HL-60 (cell line): ENCODE measurements around the gene MATN3.

Experiments
- DNase-seq, 2 experiments: peaks; one replicate each; pipeline ENCODE4 v3.0.0-alpha.2; 2010 to 2020; ENCODE audit warnings: low read depth in 1 of 2, low spot score in 1 of 2
- H3K27ac ChIP-seq: fragments of 250-450 bp; sonication (Bioruptor Pico); replicated peaks from 2 replicates; pipeline ENCODE4 v1.5.1; 2020; ENCODE audit warnings: mild to moderate bottlenecking, moderate library complexity
- H3K27me3 ChIP-seq: fragments of 250-450 bp; sonication (Bioruptor Pico); 2 replicates; pipeline ENCODE4 v1.5.1; 2021; ENCODE audit warnings: mild to moderate bottlenecking, moderate library complexity; ENCODE audit not compliant: insufficient read depth, poor library complexity, severe bottlenecking
- H3K4me3 ChIP-seq: replicated peaks from 2 replicates; pipeline ENCODE4 v1.5.1; 2011; ENCODE audit warnings: mild to moderate bottlenecking, control low read depth, low read length; ENCODE audit not compliant: insufficient read depth
- CTCF ChIP-seq: IDR thresholded peaks from one replicate; pipeline ENCODE4 v1.5.1; 2011; ENCODE audit warnings: low read length, control low read depth, inconsistent platforms; ENCODE audit not compliant: insufficient read depth
- GABPA ChIP-seq: IDR thresholded peaks from 2 replicates; pipeline ENCODE4 v1.6.1; 2012; ENCODE audit warnings: low read depth
- POLR2AphosphoS5 ChIP-seq: IDR thresholded peaks from 2 replicates; pipeline ENCODE4 v1.6.1; 2012; ENCODE audit warnings: low read depth
- SPI1 ChIP-seq: IDR thresholded peaks from 2 replicates; pipeline ENCODE4 v1.6.1; 2012; ENCODE audit warnings: low read depth, mild to moderate bottlenecking, borderline replicate concordance
- TF ChIP-seq, protein P1 (sequence below): IDR thresholded peaks from 2 replicates; pipeline ENCODE4 v1.6.1; 2012; ENCODE audit warnings: low read depth; ENCODE audit not compliant: insufficient replicate concordance

The MATN3 gene

DNA sequence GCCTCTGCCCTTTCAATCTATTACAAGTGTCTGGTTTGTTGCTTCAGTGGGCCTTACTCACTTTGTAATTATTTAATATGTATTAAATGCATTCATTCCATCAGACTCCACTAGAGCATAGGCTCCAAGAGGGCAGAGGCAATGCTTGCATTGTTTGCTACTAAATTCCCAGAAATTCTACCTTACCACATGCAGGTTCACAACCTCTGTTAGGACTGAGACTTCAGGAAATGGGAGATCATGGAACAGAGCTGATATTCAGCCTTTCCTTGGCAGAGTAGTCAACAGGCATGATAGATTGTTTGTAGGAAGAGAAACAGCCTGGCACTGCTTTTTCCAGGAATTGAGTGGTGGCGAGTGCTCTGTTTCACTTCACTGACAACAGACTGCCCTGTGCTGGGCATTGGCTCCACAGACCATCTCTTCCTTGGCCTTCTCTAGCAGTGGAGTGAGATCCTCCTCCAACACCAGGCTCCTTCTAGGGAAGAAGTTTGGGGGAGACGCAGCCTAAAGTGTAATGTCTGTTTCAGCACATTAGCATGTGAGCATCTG, 6.2 kb upstream of the MATN3 start:
- Histone ChIP-seq H3K27me3 (peaks cover 4% of the 10 kb centered on the region), H3K27ac (no peak overlapping the region), H3K4me3 (no peak overlapping the region)
- TF ChIP-seq SPI1 (no peak), POLR2AphosphoS5 (no peak), GABPA (no peak)
- TF ChIP-seq, protein P1, sequence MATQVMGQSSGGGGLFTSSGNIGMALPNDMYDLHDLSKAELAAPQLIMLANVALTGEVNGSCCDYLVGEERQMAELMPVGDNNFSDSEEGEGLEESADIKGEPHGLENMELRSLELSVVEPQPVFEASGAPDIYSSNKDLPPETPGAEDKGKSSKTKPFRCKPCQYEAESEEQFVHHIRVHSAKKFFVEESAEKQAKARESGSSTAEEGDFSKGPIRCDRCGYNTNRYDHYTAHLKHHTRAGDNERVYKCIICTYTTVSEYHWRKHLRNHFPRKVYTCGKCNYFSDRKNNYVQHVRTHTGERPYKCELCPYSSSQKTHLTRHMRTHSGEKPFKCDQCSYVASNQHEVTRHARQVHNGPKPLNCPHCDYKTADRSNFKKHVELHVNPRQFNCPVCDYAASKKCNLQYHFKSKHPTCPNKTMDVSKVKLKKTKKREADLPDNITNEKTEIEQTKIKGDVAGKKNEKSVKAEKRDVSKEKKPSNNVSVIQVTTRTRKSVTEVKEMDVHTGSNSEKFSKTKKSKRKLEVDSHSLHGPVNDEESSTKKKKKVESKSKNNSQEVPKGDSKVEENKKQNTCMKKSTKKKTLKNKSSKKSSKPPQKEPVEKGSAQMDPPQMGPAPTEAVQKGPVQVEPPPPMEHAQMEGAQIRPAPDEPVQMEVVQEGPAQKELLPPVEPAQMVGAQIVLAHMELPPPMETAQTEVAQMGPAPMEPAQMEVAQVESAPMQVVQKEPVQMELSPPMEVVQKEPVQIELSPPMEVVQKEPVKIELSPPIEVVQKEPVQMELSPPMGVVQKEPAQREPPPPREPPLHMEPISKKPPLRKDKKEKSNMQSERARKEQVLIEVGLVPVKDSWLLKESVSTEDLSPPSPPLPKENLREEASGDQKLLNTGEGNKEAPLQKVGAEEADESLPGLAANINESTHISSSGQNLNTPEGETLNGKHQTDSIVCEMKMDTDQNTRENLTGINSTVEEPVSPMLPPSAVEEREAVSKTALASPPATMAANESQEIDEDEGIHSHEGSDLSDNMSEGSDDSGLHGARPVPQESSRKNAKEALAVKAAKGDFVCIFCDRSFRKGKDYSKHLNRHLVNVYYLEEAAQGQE: no peak
- DNase-seq: no peak

GRCh38 chr2:20016346-20016745, 3.9 kb upstream of the MATN3 start:
- no peak overlapping the region for H3K27ac ChIP-seq
- DNase-seq: no peak
- TF ChIP-seq GABPA: no peak
- TF ChIP-seq CTCF: no peak
- TF ChIP-seq SPI1: no peak
- TF ChIP-seq, protein P1: no peak
- TF ChIP-seq POLR2AphosphoS5: no peak
- H3K27me3 ChIP-seq: peaks cover 24% of the 10 kb centered on the region
- no peak overlapping the region for H3K4me3 ChIP-seq

GRCh38 chr2:20015482-20016083, 3.1 kb upstream of the MATN3 start:
- no peak overlapping the region for H3K4me3 ChIP-seq
- H3K27ac ChIP-seq: no peak overlapping the region
- peaks cover 29% of the 10 kb centered on the region for H3K27me3 ChIP-seq
- no peak for DNase-seq
- TF ChIP-seq GABPA (no peak), POLR2AphosphoS5 (no peak), CTCF (peak; percentile 37), SPI1 (no peak)
- TF ChIP-seq, protein P1: no peak
